ENCODE data around the gene GGACT.
"Not testable (repeated sequence)": the region's sequence is repeated elsewhere in the genome, so short reads cannot be mapped to it uniquely, and the experiment has no call there.

Gene GGACT

DNA sequence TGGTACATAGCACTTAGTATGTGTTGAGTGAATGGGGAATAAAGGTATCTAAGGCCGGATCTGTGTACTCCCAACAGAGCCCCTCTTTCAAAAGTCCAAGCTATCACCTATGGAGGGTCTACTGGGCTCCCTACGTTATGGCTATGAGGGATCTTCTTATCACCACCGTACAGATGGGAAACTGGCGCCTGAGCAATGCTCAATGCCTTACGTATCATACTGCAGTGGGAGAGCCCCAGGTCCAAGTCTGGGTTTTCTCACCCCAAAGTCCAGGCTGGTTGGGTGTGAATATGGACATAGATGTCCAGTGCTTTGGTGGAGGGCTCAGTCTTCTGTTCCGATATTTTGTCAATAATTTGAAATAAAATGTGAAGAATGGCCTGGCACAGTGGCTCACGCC lies 13.1 kb upstream of the GGACT start:
- DNase-seq (ENCODE audit: low read depth, low spot score), result no peak

DNA sequence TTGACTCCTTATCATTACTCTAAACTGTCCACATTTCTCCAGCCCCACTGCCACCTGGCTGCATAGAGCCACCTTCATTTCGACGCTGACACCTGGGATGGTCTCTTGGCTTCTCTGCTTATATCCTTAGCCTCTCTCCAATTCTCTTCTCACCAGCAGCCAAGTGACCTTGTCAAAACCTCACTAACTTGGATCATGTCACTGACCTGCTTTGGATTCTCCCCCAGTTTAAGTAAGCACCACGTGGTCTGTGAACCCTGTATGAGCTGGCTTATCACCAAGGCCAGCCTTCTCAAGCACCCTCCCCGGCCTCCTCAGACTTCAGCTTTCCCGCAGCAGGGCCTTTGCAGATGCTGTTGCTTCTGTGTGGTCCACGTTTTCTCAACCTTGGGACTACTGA lies 12.3 kb upstream of the GGACT start:
- no peak for DNase-seq (ENCODE audit: low read depth, low spot score)

DNA sequence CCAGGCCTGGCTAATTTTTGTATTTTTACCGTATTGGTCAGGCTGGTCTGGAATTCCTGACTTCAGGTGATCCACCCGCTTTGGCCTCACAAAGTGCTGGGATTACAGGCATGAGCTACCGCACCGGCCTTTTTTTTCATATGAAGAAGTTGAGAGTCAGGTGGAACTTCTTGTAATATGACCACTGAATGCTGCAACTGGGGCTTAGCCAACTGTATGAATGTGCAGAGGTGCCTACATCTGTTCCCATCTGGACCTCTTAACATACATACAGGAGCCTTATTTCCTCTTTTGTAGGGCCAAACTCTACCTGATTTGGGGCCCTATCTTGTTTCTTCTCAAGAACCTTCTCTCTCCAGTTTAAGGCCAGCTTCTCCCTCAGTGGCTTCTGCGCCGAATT lies 11.9 kb upstream of the GGACT start:
- DNase-seq (ENCODE audit: low read depth, low spot score), result no peak

DNA sequence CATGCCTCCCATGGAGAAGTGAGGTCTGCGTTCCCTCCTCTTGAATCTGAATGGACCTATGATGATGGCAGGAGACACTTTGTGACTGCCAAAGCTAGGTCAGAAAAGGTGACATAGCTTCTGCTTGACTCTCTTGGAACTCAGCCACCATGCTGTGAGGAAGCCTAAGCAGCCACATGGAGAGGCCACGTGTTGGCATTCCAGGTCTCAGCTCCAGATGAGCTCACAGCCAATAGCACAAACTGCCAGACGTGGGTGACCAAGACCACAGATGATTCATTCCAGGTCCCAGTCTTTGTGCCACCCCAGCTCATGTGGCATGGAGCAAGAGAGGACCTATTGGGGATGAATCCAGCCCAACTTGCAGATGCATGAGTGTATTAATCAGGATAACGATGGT lies 8.7 kb upstream of the GGACT start:
- no peak for DNase-seq (ENCODE audit: low read depth, low spot score)

DNA sequence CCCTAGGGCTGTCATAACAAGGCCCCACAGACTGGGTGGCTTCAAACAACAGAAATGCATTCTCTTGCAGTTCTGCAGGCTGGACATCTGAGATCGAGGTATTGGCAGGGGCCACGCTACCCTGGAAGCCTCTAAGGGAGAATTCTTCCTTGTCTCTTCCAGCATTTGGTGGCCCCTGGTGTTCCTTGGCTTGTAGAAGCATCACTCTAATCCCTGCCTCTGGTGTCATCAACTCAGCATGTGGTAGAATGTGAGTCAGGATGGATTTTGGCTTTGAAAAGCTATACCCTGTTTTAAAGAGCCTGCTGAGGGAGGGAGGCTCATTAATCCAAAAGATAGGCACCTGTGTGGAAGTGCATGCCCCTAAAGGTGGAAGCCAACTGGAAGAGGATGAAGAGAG lies 7.9 kb upstream of the GGACT start:
- no peak for DNase-seq (ENCODE audit: low read depth, low spot score)

DNA sequence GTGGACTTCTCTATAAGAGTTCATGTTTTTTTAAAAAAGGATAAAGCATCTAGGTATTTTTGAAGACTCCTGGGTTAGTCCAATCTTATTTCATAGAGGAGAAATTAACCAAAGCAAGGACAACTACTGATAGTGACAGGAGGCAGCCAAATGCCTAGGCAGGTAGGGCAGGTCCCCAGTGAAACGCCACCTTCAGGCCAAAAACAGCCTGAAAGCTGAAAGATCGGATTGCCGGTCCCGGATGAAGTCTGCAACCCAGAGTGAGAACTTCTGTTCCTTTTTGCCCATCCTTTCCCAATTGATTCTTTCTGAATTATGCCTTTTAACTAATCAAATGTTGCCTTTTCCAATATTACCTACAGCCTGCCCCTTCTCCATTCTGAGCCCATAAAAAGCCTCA lies 6.1 kb upstream of the GGACT start:
- no peak for DNase-seq (ENCODE audit: low read depth, low spot score)

DNA sequence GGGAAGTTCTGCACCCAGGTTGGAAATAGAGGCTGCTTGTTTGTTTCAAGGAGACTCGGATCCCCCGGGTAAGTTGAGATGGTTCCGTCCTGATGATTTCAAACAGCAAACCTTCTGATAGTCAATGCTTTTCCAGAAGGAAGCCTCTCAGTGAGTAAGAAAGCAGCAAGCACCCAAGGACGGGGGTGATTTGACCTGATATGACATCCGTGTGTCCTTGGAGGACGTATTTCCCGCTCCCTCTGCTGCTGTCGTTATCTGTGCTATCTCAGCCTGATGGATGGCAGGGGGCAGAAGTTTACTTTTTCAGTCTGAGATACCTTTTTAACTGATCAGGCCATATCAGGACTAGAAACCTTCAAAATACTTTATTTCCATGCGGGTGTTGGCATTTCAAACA lies 5.7 kb upstream of the GGACT start:
- DNase-seq (ENCODE audit: low read depth, low spot score), result no peak

DNA sequence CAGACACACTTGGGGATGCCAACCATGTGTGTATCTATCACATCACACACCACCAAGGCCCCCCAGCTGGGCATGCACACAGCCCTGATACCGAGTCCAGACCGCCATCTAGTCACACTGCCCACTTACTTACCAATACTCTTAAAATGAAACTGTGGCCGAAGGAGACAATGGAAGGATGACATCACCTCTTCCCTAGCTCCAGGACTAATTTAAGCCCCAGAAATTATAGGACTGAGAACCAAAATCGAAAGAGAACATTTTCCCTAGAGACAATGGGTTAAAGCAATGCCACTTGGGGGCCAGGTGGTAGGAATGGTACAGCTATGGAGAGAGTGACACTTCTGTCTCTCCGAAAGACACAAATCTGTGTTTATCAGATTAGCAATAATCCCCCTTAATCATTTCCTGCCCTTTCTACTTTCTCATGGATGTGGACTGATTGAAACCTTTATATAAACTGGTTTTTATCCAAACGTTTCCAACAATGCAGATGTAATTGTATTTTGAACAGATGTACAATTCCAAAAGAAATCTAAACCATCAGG lies 663 bp upstream of the GGACT start:
- no peak for DNase-seq (ENCODE audit: low read depth, low spot score)

DNA sequence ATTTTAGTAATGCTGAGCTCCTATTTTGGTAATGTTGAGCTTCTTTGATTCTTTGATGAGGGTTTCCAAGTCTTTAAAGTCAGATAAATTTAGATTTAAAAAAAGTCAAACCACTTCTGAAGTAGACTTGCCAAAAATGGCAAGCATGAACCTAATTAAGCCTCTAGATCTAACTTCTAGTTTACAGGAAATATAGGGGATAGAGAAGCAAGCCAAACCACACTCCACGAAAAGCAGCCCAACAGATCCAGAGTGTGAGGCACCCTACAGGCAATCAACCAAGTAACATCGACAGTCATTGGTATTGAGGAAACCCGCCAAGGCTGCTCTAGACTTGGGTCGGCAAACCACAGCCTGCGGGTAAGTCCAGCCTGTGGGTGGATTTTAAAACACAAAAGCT lies 3.7 kb downstream of the GGACT start:
- no peak for DNase-seq (ENCODE audit: low read depth, low spot score)

DNA sequence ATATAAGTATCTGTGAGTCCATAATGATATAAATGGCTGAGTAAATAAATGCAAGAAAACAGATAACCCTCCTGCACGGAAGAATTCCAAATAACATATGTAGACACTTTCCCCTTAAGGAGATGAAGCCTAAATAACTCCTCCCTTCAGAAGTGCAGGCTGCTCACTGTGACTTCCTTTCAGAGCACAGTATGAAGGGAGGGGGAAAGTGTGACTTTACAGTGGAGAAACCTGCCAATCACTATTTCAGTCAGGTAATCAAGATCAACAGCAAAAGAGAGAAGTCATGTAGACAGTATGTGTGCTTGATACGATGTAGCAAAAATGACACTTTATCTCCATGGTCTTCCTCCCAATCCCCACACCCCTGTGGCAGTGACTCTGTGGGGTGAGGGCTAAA lies 7.1 kb downstream of the GGACT start:
- no peak for DNase-seq (ENCODE audit: low read depth, low spot score)

DNA sequence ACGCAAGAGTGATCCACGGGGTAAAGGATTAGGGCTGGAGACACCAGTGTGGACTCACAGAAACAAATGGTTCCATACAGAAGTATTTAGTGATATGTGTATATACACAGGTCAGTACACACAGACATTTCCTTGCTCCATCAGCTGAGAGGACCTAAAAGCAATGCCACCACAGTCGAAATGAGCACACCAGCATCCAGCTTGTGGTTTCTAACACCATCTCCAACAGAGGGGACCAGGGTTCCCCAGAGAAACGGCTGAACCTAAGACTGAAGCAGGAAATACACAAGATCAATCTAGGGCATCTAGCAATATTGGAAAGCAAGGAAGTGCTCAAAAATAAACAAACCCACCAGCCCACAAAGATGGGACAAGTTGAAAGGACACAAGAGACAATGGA lies 7.6 kb downstream of the GGACT start:
- DNase-seq (ENCODE audit: low read depth, low spot score), result no peak

DNA sequence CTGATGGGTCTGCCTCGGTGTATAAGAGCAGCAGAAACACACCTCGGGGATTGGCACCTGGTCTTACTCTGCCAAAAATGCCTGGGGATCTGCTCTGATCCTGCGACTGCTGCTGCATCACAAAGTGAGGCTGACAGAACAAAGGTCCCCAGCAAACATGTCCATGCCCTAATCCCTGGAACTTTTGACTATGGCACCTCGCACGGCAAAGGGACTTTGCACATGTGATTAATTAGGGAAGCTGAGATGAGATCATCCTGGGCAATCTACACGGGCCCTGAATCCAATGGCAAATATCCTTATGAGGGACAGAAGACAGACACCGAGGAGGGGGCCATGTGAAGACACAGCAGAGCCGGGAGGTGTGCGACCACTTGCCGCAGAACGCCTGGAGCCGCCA lies 8.5 kb downstream of the GGACT start:
- no peak for DNase-seq (ENCODE audit: low read depth, low spot score)

DNA sequence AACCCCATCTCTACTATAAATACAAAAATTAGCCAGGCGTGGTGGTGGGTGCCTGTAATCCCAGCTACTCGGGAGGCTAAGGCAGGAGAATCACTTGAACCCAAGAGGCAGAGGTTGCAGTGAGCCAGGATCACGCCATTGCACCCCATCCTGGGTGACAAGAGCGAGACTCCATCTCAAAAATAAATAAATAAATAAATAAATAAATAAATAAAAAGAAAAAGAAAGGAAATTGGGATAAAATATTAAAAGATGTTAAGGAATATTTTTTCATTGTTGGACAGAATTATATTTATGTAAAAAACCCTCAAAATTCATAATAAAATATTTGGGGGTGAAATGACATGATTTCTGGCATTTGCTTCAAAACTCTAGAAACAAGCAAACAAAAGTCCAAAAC lies 11.3 kb downstream of the GGACT start:
- DNase-seq (ENCODE audit: low read depth, low spot score), result not testable (repeated sequence)

DNA sequence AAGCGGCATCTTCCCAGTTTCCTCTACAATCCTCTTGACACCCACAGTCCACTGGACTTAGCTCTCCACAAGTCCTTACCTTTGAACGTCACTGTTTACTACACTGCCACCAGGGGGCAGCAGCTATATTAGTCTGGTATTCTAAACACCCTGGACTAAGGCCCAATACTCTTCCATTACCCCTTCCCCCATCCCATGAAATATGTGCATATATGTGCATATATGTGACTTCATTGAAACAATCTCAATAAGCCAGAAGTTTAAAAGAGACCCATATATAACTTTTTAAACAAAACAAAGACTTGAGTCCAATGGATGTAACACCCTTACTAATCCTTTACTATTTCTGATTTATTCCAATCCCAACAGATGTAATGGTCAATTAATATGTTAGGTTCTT lies 15.5 kb downstream of the GGACT start:
- DNase-seq (ENCODE audit: low read depth, low spot score), result peak; percentile 49

DNA sequence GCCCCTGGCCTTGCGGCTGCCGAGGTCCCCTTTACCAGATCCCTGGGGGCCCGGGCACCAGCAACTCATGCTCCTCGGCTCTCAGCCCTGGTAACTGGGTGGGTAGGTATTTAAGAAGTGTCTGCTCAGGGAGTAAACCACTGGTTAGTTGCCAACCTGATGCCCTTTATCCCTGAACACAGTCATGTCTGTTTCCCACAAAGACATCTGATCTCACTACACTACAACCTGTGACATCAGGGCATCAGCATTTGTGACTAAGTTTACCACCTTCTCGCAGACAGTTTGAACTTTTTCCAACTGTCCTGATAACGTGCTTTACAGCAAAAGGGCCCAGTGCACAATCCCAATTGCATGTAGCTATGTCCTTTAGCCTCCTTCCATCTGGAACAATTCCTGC lies 22.0 kb downstream of the GGACT start:
- DNase-seq (ENCODE audit: low read depth, low spot score), result no peak

DNA sequence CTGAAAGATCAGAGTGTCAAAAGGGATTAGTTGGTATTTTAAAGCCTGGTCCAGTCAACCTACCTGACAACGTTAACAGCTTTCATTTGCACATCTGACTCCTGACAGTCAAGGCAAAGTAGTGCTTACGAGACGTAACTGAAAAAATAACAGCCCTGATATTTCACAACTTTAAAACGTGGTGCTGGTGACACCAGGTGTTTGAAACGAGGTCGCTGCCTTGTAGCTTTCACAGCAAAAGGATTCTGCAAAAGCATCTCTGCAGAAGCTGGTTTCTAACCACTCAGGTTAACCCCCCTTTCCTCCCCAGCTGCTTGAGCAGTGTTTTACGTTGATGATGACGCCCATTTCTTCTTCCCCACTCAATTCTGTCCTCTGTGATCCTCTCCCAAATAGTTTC lies 23.3 kb downstream of the GGACT start:
- DNase-seq (ENCODE audit: low read depth, low spot score), result no peak

DNA sequence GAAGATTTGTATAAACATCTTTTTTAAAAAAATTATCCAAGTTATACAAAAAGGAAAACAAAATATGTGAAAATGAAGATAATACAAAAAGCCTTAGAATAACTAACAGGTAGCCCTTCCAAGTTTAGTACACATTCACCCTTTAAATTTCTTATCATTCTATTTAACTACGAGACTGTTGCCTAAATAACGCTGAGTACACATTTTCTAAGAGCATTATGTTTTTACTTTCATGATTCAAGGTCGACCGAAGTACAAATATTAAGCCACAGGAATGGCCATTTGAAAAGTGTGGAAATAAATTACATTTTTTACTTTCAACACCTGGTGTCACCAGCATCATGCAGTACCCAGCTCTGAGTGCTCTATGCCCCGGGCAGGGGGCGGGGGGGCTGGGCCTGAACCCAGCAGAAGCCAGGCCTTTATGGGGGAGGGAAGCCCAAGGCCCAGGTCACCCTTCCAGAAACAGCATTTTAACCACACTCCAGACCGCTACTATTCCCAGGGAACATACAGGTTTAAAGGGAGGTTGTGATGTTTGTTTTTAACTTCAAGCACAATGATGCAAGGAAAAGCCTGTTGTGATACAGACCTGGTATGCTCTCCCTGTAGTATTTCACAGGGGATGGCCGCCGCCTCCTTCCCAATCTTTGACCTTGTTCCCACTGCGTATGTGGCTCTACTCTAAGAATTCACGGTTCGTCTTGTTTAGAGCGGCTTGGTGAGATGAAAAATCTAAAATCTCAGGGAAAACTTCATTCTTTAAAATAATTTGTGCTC lies 24.0 kb downstream of the GGACT start:
- no peak for DNase-seq (ENCODE audit: low read depth, low spot score)

DNA sequence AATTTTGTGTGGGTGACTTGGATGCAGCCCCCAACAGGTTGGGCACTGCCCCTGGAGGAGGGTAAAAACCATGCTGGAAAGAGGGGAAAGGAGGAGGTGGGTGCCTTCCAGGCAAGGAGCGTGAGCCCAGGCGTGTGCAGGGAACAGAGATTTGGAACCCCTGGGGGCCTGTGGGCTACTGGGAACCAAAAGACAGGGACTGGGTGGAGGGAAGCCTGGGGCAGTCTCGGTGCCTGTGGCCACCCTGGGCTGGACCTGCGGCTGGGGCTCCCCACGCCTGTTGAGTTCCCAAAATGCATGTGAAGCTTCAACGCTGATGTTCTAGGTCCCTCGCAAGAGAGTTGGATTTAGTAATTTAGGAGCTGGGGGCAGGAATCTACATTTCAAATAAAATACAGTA lies 24.8 kb downstream of the GGACT start:
- no peak for DNase-seq (ENCODE audit: low read depth, low spot score)

DNA sequence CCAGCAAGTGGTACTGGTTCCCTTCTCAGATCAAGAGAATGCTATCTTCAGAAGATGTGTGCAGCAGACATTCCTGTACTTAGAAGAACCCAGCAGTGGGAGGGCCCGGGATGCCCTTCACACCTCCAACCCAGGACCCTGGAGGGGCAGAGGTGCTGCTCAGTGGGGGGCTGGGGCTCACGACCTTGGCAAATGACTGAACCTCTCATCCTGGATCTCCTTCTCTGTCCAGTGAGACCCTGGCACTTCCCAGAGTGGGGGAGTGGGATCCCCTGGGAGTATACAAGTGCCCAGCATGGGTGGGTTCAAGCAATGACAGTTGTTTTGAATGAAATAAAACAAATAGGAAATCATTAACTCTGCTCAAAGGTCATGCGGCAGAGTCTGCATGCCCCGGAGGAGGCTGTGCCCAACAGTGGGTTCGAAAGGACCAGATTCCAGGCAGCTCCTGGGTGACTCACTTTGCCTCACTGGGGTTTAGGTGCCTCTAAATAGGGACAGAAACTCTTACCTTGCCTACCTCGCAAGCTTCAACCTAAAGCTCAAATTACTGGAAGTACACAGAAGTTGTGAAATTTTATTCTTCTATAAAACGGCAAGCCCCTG lies 26.9 kb downstream of the GGACT start:
- DNase-seq (ENCODE audit: low read depth, low spot score), result no peak

DNA sequence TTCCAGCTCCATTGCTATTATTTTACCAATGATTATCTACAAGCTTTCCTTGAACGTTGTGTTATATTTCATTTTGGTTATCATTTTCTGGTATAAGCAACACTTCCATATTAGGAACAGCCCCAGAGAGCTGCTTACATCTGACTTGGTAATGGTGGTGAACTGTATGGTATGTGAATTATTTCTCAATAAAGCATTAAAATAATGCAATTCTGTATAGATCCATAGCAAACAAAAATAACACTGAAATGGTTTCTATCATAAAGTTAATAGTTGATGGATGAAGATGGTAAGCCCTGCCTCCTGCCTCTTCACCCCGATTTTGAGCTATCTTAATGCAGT lies 27.5 kb downstream of the GGACT start:
- no peak for DNase-seq (ENCODE audit: low read depth, low spot score)

DNA sequence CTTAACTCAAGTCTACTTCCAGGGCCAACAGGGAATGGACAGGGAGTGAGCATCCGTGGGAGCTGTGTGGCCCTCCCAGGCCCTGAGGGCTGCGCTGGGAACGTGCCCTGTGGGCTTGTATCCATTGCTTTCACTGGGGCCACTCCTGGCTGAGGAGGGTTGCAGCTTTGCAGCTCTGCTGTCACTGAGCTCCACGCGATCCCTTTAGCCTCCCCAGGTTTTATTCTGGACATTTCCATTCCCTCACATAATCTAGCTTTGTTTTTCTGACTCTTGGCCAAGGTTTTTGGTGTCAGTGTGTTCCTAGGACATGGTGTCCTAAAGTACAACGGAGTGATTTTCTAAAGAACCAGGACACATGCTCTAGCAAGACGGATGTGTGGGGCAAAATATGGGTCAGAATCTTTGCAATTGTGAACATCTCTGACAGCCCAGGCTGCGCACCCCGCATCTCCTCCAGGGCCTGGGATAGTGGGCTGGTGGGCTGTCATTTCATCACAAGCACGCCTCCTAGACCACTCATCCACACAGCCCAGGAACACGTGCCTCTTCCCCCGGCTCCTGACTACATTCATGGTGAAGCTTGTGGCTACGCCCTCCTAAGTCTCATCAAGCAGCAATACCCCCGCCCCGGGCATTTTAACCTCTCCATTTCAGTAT lies 28.0 kb downstream of the GGACT start:
- DNase-seq (ENCODE audit: low read depth, low spot score), result no peak

DNA sequence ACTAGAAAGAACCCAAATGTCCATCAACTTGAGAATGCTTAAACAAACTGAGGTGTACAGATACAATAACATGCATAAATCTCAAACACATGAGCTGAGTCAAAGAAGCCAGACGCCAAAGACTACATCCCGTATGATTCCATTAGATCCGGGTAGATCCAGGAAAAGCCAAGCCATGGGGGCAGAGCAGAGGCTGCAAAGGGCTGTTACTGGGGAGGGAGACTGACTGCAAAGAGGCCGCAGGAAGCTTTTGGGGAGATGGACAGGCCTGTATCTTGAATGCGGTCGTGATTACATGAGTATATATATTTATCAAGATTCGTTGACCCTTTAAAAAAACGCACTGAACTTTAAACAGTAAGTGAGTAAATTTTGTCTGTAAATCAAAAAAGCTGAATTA lies 28.7 kb downstream of the GGACT start:
- no peak for DNase-seq (ENCODE audit: low read depth, low spot score)

DNA sequence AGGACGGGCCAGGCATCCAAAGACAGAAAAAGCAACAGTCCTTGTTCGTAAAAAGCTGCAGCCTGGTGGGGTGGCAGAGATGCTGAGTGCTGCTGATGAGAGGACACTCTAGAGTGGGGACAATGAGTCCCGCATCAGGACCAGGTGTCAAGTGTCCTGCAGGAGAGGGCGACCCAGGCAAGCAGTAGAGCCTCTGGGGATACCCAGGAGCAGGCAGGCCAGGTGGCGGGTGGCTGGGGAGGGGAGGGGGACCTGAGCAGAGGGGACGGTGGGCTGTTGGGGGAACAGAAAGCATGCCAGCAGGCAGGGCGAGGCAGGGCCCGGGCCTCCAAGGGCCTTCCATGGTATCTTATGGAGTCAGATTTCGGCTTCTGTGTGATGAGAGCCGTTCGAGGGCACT lies 35.8 kb downstream of the GGACT start:
- no peak for DNase-seq (ENCODE audit: low read depth, low spot score)
